Mucosa of descending colon (tissue), 3 donors: ENCODE measurements around the gene B4GALNT3. TPM values are rescaled to one million over a fixed set of nuclear protein-coding genes. Genes with fewer than 3 reads are reported as not detected.

Experiments
- ATAC-seq: fragments of 200-7000 bp; cut with Tn5 transposase; one replicate; pipeline ENCODE4 v1.9.1; 2020; ENCODE audit warnings: mild to moderate bottlenecking, moderate library complexity
- DNase-seq, 3 donors: peaks; one replicate each; pipeline ENCODE4 v3.0.0-alpha.2; 2020
- H3K36me3 ChIP-seq: fragments of 200-600 bp; one replicate; pipeline ENCODE4 v1.8.0; 2021; ENCODE audit warnings: low read depth, mild to moderate bottlenecking
- H3K4me1 ChIP-seq: fragments of 200-600 bp; one replicate; pipeline ENCODE4 v1.8.0; 2021; ENCODE audit warnings: low read depth, mild to moderate bottlenecking
- H3K4me3 ChIP-seq: fragments of 200-600 bp; one replicate; pipeline ENCODE4 v1.8.0; 2021; ENCODE audit warnings: mild to moderate bottlenecking
- H3K9me3 ChIP-seq: fragments of 200-600 bp; one replicate; pipeline ENCODE4 v1.8.0; 2021; ENCODE audit warnings: mild to moderate bottlenecking
- CTCF ChIP-seq: fragments of 200-600 bp; IDR thresholded peaks from one replicate; pipeline ENCODE4 v1.8.0; 2022; ENCODE audit warnings: antibody characterized with exemption, mild to moderate bottlenecking
- intact Hi-C, 2 donors: fragments of 100-400 bp; cut with DNase I in 1 of 2; cut with micrococcal nuclease in 1 of 2; formaldehyde crosslinking; loops; one replicate each; pipeline versions ENCODE4 v1.11.0 to v1.11.1; 2022; cut with DNase I, micrococcal nuclease
- total RNA-seq, 3 donors: library from RNA; stranded (reverse); fragmentation: NEBNext Ultra II Directional in 2 of 3; extraction: Animal tissue kit (Norgen Biotek cat#: 25700) in 2 of 3; gene quantifications; one replicate each; pipeline versions ENCODE4 v1.2.1 to v1.2.4, GENCODE V29; 2021 to 2023
- donor health status: DM: no; HTN: no; CAD: no; lungs with moderate emphysema.
- donor health status: DM: no; HTN: no; CAD: no.
- donor health status: DM: no; HTN: yes; CAD: no.

The B4GALNT3 gene
- total RNA-seq, 3 donors from 2014 or later = 62.9 to 134 (median 94.9) TPM

GRCh38 chr12:479161-479560 is 19.4 kb downstream of the B4GALNT3 start:
- Histone ChIP-seq H3K36me3 (no peaks in the 10 kb centered on the region), H3K9me3 (no peaks in the 10 kb centered on the region), H3K4me1 (no peaks in the 10 kb centered on the region), H3K4me3 (no peak overlapping the region)
- intact Hi-C loops = no loop called here
- DNase-seq = no peak
- no peak for ATAC-seq
- no peak for TF ChIP-seq CTCF

GRCh38 chr12:480831-481816 is 21.4 kb downstream of the B4GALNT3 start:
- intact Hi-C loops = no loop called here
- Histone ChIP-seq H3K4me1 (no peaks in the 10 kb centered on the region), H3K36me3 (no peaks in the 10 kb centered on the region), H3K4me3 (no peak overlapping the region), H3K9me3 (no peaks in the 10 kb centered on the region)
- no peak for TF ChIP-seq CTCF
- ATAC-seq (peak; percentile 36), DNase-seq (no peak)

GRCh38 chr12:482061-482460 is 22.3 kb downstream of the B4GALNT3 start:
- Histone ChIP-seq H3K4me1 (no peaks in the 10 kb centered on the region), H3K36me3 (no peaks in the 10 kb centered on the region), H3K4me3 (no peak overlapping the region), H3K9me3 (no peaks in the 10 kb centered on the region)
- ATAC-seq = no peak
- DNase-seq = no peak
- TF ChIP-seq CTCF = no peak
- intact Hi-C loops = no loop called here

- H3K36me3 ChIP-seq = no peaks in the 10 kb centered on the region
- no peak overlapping the region for H3K4me3 ChIP-seq
- ATAC-seq (no peak), DNase-seq (no peak)
- H3K9me3 ChIP-seq = no peaks in the 10 kb centered on the region
- no peak for TF ChIP-seq CTCF
- intact Hi-C loops = no loop called here
- H3K4me1 ChIP-seq = no peaks in the 10 kb centered on the region
Measured at GRCh38 chr12:484096-484495, 24.4 kb downstream of the B4GALNT3 start.

- intact Hi-C loops = no loop called here
- ATAC-seq = peak; percentile 66
- no peaks in the 10 kb centered on the region for H3K4me1 ChIP-seq
- TF ChIP-seq CTCF = no peak
- H3K36me3 ChIP-seq = no peaks in the 10 kb centered on the region
- DNase-seq = no peak
- H3K9me3 ChIP-seq = no peaks in the 10 kb centered on the region
- no peak overlapping the region for H3K4me3 ChIP-seq
Measured at GRCh38 chr12:490260-490659, 30.5 kb downstream of the B4GALNT3 start.
